HG03469 (cell line): ENCODE data around the gene FUT2.

Source experiments
- ATAC-seq: cut with Tn5 transposase; IDR thresholded peaks from one replicate; pipeline ENCODE4 v1.9.1; 2021; ENCODE audit warnings: mild to moderate bottlenecking, moderate library complexity, moderate number of reproducible peaks; ENCODE audit not compliant: unreplicated experiment

Gene FUT2

DNA sequence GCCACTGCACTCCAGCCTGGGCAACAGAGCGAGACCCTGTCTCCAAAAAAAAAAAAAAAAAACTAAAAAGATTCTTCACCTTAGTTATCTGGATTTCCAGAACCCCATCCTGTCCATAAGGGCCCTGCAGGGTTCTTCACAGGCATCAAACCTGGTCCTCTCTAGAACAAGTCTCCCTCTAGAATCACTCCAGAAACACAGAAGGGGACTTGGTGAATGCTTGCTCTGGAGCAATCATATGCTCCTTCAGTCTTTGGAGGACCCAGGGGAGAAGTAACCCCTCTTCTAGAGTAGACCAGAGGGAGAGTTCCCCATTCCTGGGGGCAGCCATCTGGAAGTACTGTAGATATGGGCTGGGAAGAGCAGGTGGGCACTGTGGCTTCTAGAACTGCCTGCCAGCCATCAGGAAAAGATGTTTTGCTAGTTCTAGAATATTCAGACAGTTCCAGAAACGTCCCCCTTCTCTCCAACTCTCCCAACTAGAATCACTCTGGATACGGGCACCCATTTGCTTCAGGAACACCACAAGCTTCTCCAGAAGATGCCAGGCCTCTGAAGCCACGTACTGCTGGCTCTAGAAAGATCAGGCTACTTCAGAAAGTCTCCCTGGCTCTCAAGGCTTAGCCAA lies 53.9 kb downstream of the FUT2 start:
- no peak for ATAC-seq

DNA sequence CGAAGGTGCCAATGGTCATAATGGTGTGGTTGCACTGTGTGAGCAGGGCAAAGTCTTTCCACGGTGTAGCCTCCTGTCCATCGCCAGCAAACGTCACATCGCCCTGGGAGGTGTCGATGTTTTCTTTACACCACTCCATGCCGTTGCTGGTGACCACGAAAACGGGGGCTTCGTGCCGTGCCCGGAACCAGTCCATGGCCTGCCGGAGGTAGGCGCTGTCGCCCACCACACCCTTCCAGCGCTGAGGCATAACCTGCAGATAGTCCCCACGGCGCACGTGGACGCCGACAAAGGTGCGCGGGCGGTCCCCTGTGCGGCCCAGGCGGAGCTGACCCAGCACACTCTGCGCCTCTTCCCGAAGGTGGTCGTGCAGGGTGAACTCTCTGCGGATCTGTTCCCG lies 54.6 kb downstream of the FUT2 start:
- no peak for ATAC-seq

DNA sequence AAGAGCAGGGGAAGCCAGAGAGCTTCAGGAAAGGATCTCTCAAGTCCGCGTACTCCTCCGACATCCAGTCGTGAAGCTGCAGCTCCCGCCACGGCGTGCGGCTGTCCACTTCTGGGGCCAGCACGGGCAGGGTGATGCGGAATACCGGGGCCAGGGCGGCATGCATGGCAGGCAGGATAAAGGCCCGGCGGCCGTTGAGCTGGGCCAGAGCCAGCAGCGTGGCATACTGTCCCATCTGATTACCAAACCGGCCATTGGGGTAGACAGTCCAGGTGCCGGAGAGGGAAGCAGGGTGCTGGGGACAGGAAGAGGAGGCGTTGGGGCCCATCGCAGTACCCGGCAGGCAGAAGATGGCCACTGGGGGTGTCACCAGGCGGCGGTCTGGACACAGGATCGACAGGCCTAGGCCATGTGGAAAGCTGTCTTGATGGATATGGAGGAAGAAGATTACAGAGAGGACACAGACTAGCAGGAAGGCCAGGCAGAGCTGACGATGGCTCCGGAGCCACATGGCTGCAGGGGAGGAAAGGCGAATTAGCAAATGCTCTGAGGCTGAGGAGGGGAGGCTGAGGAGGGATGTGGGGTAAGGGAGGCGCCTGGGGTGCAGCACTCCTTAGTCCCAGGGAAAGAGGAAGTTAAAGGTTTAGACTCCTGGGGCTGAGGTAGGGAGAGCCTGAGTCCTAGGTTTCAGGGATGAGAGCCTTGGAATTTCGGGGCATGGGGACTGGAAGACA lies 55.2 kb downstream of the FUT2 start:
- ATAC-seq = no peak

DNA sequence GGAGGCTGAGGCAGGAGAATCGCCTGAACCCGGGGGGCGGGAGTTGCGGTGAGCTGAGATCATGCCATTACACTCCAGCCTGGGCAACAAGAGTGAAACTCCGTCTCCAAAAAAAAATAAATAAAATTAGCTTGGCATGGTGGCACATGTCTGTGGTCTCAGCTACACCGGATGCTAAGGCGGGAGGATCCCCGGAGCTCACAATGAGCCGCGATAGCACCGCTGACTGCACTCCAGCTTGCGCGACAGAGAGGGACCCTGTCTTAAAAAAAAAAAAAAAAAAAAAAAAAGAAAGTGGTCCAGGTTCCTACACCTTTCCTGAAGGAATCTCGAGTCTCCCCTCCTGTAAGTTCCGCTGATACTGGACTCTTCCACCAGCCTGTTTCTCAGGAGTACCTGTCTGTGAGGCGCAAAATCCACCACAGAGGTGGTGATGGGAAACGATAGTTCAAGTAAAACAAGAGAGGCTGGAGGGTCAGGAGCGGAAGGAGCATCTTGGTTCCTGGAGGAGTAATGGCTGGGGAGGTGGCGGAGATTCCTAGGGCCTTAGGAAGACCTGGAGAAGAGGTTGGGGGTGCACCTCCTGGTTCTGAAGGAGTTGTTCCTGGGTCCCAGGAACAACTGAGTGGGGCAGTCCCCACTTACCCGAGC lies 56.2 kb downstream of the FUT2 start:
- ATAC-seq = no peak

DNA sequence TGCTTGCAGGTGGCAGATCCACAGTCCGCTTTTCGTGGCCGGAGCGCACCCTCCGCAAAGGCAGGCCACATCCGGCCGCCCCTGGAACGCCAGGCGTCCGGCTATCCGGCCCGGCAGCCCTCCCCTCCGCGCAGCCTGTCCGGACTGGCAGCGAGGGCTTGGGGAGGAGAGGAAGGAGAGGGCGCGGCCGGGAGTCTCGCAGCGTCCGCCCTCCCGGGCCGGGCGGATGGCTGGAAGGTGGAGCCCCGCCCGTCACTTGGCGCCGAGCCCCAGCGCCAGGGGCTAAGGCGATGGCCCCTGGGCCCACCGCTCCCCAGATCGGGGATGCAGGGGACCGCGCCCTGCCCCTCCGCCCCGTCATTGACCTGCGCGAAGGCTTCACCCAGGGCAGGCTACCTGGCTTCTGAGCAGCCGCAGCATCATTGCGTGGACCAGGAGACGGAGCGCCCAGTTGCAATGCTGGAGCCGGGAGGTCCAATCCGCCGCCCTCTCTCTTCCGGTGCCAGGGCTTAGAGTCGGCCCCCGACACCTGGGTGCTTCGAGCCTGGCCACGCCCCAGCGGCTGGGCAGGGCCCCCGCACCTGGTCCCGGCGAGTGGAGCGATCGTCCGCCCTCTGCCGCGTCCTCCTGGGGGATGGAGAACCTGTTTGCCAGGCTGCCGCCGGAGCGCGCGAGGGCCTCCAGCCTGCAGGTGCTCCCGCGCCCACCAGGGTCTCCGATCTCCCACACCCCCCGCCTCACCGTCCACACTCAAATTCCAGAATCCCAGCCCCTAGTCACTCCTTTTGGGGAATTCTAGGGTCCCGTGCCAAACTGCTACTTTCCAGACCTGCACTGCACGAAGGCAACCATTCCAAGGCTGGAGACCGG lies 57.0 kb downstream of the FUT2 start, which contains the start of gene FUT1:
Gene FUT1 (minus strand): TSS at position 146 of the 870 bp plus-strand sequence. CDS start 1,360 bp downstream, outside the sequence.
- no peak for ATAC-seq

DNA sequence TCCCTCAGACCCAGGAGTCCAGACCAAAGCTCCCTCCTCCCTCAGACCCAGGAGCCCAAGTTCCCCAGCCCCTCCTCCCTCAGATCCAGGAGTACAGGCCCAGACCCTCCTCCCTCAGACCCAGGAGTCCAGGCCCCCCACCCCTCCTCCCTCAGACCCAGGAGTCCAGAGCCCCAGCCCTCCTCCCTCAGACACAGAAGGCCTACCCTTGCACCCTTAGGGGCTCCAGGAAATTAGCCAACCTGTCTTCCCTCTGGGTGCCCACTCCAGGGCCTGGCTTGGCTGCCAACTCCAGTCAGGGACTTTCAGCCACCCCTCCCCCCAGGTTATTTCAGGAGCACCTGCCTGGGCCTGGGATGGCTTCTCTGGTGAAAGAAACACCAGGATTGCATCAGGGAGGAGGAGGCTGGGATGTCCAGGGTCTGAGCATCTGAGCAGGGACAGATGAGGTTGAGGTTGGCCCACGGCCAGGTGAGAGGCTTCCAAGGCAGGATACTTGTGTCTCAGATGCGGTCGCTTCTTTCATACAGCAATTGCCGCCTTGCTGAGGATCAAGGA lies 59.4 kb downstream of the FUT2 start, which contains the start of gene FGF21:
Gene FGF21 (plus strand): TSS at position 441 of the 558 bp plus-strand sequence. CDS start 713 bp downstream, outside the sequence.
- no peak for ATAC-seq
